ENCODE results near the gene CYP2W1.

GRCh38 chr7:1029637-1030443 lies 46.9 kb downstream of the CYP2W1 start:
- TF ChIP-seq CTCF (IDR thresholded peaks at IDR 0.05): no peak
- TF ChIP-seq POLR2AphosphoS5 (IDR thresholded peaks at IDR 0.05): no peak
- TF ChIP-seq POLR2A (IDR thresholded peaks at IDR 0.05): no peak
- no peak for TF ChIP-seq EP300 (IDR thresholded peaks at IDR 0.05; ENCODE audit: low read depth)

Data from transverse colon (tissue), 4 donors.